Kidney (tissue), 14 donors: ENCODE data around the gene COLGALT1. TPM values are rescaled to one million over a fixed set of nuclear protein-coding genes. Genes with fewer than 3 reads are reported as not detected.

ENCODE experiments used
- DNase-seq, 5 donors: peaks; one replicate each; pipeline ENCODE4 v3.0.0-alpha.2; 2013 to 2020
- FAIRE-seq: peaks from 2 replicates; lab custom pipeline; 2012; peaks lifted over from hg19 to GRCh38; lab: Jason Lieb, UNC
- H3K27ac ChIP-seq, 2 donors: one replicate each; pipeline ENCODE4 v1.7.0; 2013; ENCODE audit warnings: low read depth in 2 of 2, low read length in 2 of 2, inconsistent platforms in 1 of 2
- H3K27me3 ChIP-seq: one replicate; pipeline ENCODE4 v1.7.1; 2013; ENCODE audit warnings: low read length, inconsistent platforms; ENCODE audit not compliant: control insufficient read depth, insufficient read depth
- H3K36me3 ChIP-seq, 3 donors: one replicate each; pipeline versions ENCODE4 v1.7.0 to v1.7.1; 2013; ENCODE audit warnings: low read length in 3 of 3, control low read depth in 1 of 3, inconsistent platforms in 1 of 3; ENCODE audit not compliant: insufficient read depth in 3 of 3, control insufficient read depth in 2 of 3
- H3K4me1 ChIP-seq, 3 donors: one replicate each; pipeline versions ENCODE4 v1.7.0 to v1.7.1; 2013; ENCODE audit warnings: low read length in 3 of 3, inconsistent platforms in 1 of 3, low read depth in 1 of 3; ENCODE audit not compliant: control insufficient read depth in 2 of 3, insufficient read depth in 2 of 3
- H3K4me3 ChIP-seq, 3 donors: one replicate each; pipeline versions ENCODE4 v1.7.0 to v1.8.1; 2013; ENCODE audit warnings: low read length in 3 of 3, control low read depth in 1 of 3, inconsistent platforms in 1 of 3
- H3K9ac ChIP-seq, 3 donors: one replicate each; pipeline versions ENCODE4 v1.7.0 to v1.7.1; 2013; ENCODE audit warnings: low read length in 3 of 3, control low read depth in 1 of 3, inconsistent platforms in 1 of 3
- H3K9me3 ChIP-seq, 3 donors: one replicate each; pipeline versions ENCODE4 v1.7.0 to v1.7.1; 2013; ENCODE audit warnings: low read length in 3 of 3, control low read depth in 1 of 3, inconsistent platforms in 1 of 3; ENCODE audit not compliant: control insufficient read depth in 2 of 3, insufficient read depth in 1 of 3
- CTCF ChIP-seq: IDR thresholded peaks from 3 replicates; pipeline ENCODE4 v1.5.1; 2012; ENCODE audit warnings: mild to moderate bottlenecking, moderate library complexity, borderline replicate concordance; ENCODE audit not compliant: insufficient read depth; ENCODE audit errors: extremely low read depth
- intact Hi-C: fragments of 100-400 bp; cut with DNase I; formaldehyde crosslinking; loops from one replicate; pipeline ENCODE4 v1.11.1; 2022
- polyA plus RNA-seq: library from polyadenylated mRNA; stranded (reverse); fragments of 350-450 nt; fragmentation: Illumina TruSeq; extraction: RNeasy Lipid Tissue Mini Kit (QIAGEN cat#74804); gene quantifications from one replicate; pipeline ENCODE4 v1.2.3, GENCODE V29; 2014; ENCODE audit warnings: low read depth, low replicate concordance; ENCODE audit not compliant: insufficient read depth
- total RNA-seq: library from RNA; stranded (reverse); fragmentation: NEBNext Ultra II Directional; extraction: Animal tissue kit (Norgen Biotek cat#: 25700); gene quantifications from one replicate; pipeline ENCODE4 v1.2.1, GENCODE V29; 2021
- donor health status: control.
- donor health status: control.
- donor health status: control.
- donor health status: control.
- donor health status: control.
- donor health status: DM: yes; HTN: yes; CAD: no.
- donor health status: Normal renal cell carcinoma (clear cell type).

The COLGALT1 gene
- total and polyA plus RNA-seq, 2 donors from 2014 or later: 23.6 to 66.2 TPM

GRCh38 chr19:17539238-17540117 lies 16.0 kb upstream of the COLGALT1 start:
- Histone ChIP-seq H3K27ac (peak overlapping the region in 1 of 2 donors; percentile 37), H3K9ac (no peak overlapping the region)

GRCh38 chr19:17540174-17540573 lies 15.3 kb upstream of the COLGALT1 start:
- intact Hi-C loops: no loop called here
- no peak overlapping the region for H3K4me3 ChIP-seq
- peaks cover 0 to 7% (median 0%) of the 10 kb centered on the region in 3 donors for H3K4me1 ChIP-seq
- H3K27me3 ChIP-seq: no peaks in the 10 kb centered on the region
- TF ChIP-seq CTCF: no peak
- no peak for DNase-seq
- FAIRE-seq: no peak
- H3K27ac ChIP-seq: no peak overlapping the region
- no peaks in the 10 kb centered on the region for H3K36me3 ChIP-seq
- no peaks in the 10 kb centered on the region for H3K9me3 ChIP-seq
- no peak overlapping the region for H3K9ac ChIP-seq

More at GRCh38 chr19:17539238-17540117, 16.0 kb upstream of the COLGALT1 start:
- peak; percentile 28 for TF ChIP-seq CTCF
- Histone ChIP-seq H3K36me3 (no peaks in the 10 kb centered on the region), H3K27me3 (no peaks in the 10 kb centered on the region), H3K9me3 (no peaks in the 10 kb centered on the region), H3K4me1 (peaks cover 0 to 7% (median 0%) of the 10 kb centered on the region in 3 donors), H3K4me3 (peak overlapping the region in 1 of 3 donors; percentile 29)
- FAIRE-seq: no peak
- DNase-seq: peak; percentile 90 to 98 (median 95)
- intact Hi-C loops: no loop called here

- no peak for TF ChIP-seq CTCF
- intact Hi-C loops: no loop called here
- Histone ChIP-seq H3K9ac (no peak overlapping the region), H3K36me3 (no peaks in the 10 kb centered on the region), H3K27ac (no peak overlapping the region), H3K9me3 (no peaks in the 10 kb centered on the region), H3K4me3 (no peak overlapping the region), H3K27me3 (no peaks in the 10 kb centered on the region), H3K4me1 (peaks cover 0 to 7% (median 0%) of the 10 kb centered on the region in 3 donors)
- FAIRE-seq: no peak
- no peak for DNase-seq
Measured at GRCh38 chr19:17541184-17541759, 14.2 kb upstream of the COLGALT1 start.
